Suprapubic skin (tissue), 3 donors: ENCODE data around the gene SYNE3.

Experiments used
- CTCF ChIP-seq, 2 donors: fragments of 200-600 bp in 1 of 2; fragments of 450-650 bp in 1 of 2; sonication (generic) in 1 of 2; IDR thresholded peaks; one replicate each; pipeline ENCODE4 v1.5.1; 2016 to 2019; ENCODE audit warnings: antibody characterized with exemption in 2 of 2, mild to moderate bottlenecking in 1 of 2, moderate library complexity in 1 of 2
- POLR2AphosphoS5 ChIP-seq, 3 donors: sonication (generic); formaldehyde crosslinking; IDR thresholded peaks; one replicate each; pipeline ENCODE4 v1.6.1; 2017; ENCODE audit warnings: antibody characterized with exemption in 3 of 3

- TF ChIP-seq POLR2AphosphoS5 (IDR thresholded peaks at IDR 0.05) (no peak), CTCF (IDR thresholded peaks at IDR 0.05) (no peak)
These were observed 5.7 kb upstream of the SYNE3 start for GRCh38 chr14:95522116-95522515.
